ENCODE data around the gene SP110. TPM values are rescaled to one million over a fixed set of nuclear protein-coding genes. Genes with fewer than 3 reads are reported as not detected.

SP110 gene
- total and polyA plus RNA-seq, 9 donors, result 18.4 to 46.1 (median 21.4) TPM

- intact Hi-C loops (cut with DNase I), result no loop called here
Measured at GRCh38 chr2:230217424-230217823, 2.4 kb downstream of the SP110 start.

DNA sequence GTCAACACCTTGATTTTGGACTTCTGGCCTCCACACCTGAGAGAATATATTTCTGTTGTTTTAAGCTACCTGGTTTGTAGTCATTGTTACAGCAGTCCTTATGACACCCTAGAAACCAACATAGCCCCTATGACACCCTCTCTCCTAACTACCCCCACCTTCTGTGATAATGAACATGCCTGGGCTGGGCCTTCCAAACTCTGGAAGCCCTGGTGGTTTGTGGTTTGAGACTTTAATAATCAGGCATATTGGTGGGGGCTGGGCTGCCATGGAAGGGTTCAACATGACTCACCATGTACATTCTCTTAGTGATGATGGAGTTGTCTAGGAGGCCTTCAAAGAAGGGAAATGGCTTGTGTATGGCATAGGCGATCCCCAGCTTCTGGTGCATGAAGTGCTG, 3.3 kb downstream of the SP110 start:
- no peak overlapping the region for H3K4me3 ChIP-seq
- H3K27ac ChIP-seq, result no peak overlapping the region
- TF ChIP-seq, protein P1, sequence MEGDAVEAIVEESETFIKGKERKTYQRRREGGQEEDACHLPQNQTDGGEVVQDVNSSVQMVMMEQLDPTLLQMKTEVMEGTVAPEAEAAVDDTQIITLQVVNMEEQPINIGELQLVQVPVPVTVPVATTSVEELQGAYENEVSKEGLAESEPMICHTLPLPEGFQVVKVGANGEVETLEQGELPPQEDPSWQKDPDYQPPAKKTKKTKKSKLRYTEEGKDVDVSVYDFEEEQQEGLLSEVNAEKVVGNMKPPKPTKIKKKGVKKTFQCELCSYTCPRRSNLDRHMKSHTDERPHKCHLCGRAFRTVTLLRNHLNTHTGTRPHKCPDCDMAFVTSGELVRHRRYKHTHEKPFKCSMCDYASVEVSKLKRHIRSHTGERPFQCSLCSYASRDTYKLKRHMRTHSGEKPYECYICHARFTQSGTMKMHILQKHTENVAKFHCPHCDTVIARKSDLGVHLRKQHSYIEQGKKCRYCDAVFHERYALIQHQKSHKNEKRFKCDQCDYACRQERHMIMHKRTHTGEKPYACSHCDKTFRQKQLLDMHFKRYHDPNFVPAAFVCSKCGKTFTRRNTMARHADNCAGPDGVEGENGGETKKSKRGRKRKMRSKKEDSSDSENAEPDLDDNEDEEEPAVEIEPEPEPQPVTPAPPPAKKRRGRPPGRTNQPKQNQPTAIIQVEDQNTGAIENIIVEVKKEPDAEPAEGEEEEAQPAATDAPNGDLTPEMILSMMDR (IDR thresholded peaks at IDR 0.05), result no peak
- TF ChIP-seq EP300 (IDR thresholded peaks at IDR 0.05) (no peak), POLR2A (IDR thresholded peaks at IDR 0.05) (no peak)
- peaks cover 6% of the 10 kb centered on the region for H3K4me1 ChIP-seq (ENCODE audit: insufficient read depth)
- H3K36me3 ChIP-seq, result no peaks in the 10 kb centered on the region
- no peak for DNase-seq
- H3K27me3 ChIP-seq, result no peaks in the 10 kb centered on the region
- intact Hi-C loops (cut with DNase I), result no loop called here
- H3K9me3 ChIP-seq, result no peaks in the 10 kb centered on the region
- whole genome bisulfite sequencing, 3 donors, result 95 to 100% (median 100%) methylated on average over 1 of the region's 1 CpG

More at GRCh38 chr2:230217424-230217823, 2.4 kb downstream of the SP110 start:
- 89 to 93% (median 91%) methylated on average over 3 of the region's 3 CpGs for WGBS, 3 donors
- no peaks in the 10 kb centered on the region for H3K9me3 ChIP-seq
- H3K4me3 ChIP-seq, result no peak overlapping the region
- TF ChIP-seq, protein P1 (IDR thresholded peaks at IDR 0.05), result no peak
- TF ChIP-seq EP300 (IDR thresholded peaks at IDR 0.05), result no peak
- no peak for TF ChIP-seq POLR2A (IDR thresholded peaks at IDR 0.05)
- peaks cover 6% of the 10 kb centered on the region for H3K4me1 ChIP-seq (ENCODE audit: insufficient read depth)
- DNase-seq, result no peak
- no peak overlapping the region for H3K27ac ChIP-seq
- no peaks in the 10 kb centered on the region for H3K36me3 ChIP-seq
- H3K27me3 ChIP-seq, result no peaks in the 10 kb centered on the region

- no peak for DNase-seq
- H3K4me1 ChIP-seq (ENCODE audit: insufficient read depth), result no peaks in the 10 kb centered on the region
- TF ChIP-seq EP300 (IDR thresholded peaks at IDR 0.05), result no peak
- TF ChIP-seq POLR2A (IDR thresholded peaks at IDR 0.05), result no peak
- TF ChIP-seq, protein P1 (IDR thresholded peaks at IDR 0.05), result no peak
- no peaks in the 10 kb centered on the region for H3K9me3 ChIP-seq
- H3K27ac ChIP-seq, result no peak overlapping the region
- intact Hi-C loops (cut with DNase I), result no loop called here
- no peaks in the 10 kb centered on the region for H3K27me3 ChIP-seq
- WGBS, 3 donors, result 85 to 94% (median 91%) methylated on average over 1 of the region's 1 CpG
- no peak overlapping the region for H3K4me3 ChIP-seq
- H3K36me3 ChIP-seq, result no peaks in the 10 kb centered on the region
Measured at GRCh38 chr2:230209422-230210051, 10.2 kb downstream of the SP110 start.

- H3K4me1 ChIP-seq (ENCODE audit: insufficient read depth), result no peaks in the 10 kb centered on the region
- TF ChIP-seq POLR2A (IDR thresholded peaks at IDR 0.05), result no peak
- TF ChIP-seq, protein P1 (IDR thresholded peaks at IDR 0.05), result no peak
- no peak for TF ChIP-seq EP300 (IDR thresholded peaks at IDR 0.05)
- H3K27ac ChIP-seq, result no peak overlapping the region
- intact Hi-C loops (cut with DNase I), result no loop called here
- no peaks in the 10 kb centered on the region for H3K36me3 ChIP-seq
- H3K4me3 ChIP-seq, result no peak overlapping the region
- H3K27me3 ChIP-seq, result no peaks in the 10 kb centered on the region
- no peaks in the 10 kb centered on the region for H3K9me3 ChIP-seq
- no peak for DNase-seq
Measured at GRCh38 chr2:230208576-230208975, 11.2 kb downstream of the SP110 start.

All from ovary (tissue), 9 donors.